Muscle of arm (tissue), 14 donors: ENCODE results near the gene GDF7. TPM values are rescaled to one million over a fixed set of nuclear protein-coding genes. Genes with fewer than 3 reads are reported as not detected.
A peak's percentile ranks its signal among the peaks of the same experiment; 100 is the strongest.

Experiments used
- DNase-seq: peaks from one replicate; pipeline ENCODE4 v3.0.0-alpha.2; 2013
- long read RNA-seq, 11 donors: transcript quantifications; one replicate each; lab custom pipeline, GENCODE V29; 2026
- polyA plus RNA-seq, 12 donors: library from polyadenylated mRNA; unstranded; fragments of 120-200 nt; gene quantifications; one replicate each; pipeline ENCODE4 v1.2.1, GENCODE V29; 2013; ENCODE audit not compliant: insufficient read length in 12 of 12

GDF7 gene
- polyA plus RNA-seq: under 1 TPM in 10 of 12 donors, not detected in 2; 0.27 to 0.92 (median 0.60) TPM
- long read RNA-seq, donor 1: 0 reads
- long read RNA-seq, donor 2: 0 reads
- long read RNA-seq, donor 3: 0 reads
- long read RNA-seq, donor 4: 0 reads
- long read RNA-seq, donor 5: 0 reads
- long read RNA-seq, donor 6: 0 reads
- long read RNA-seq, donor 7: 0 reads
- long read RNA-seq, donor 8: 0 reads
- long read RNA-seq, donor 9: 0 reads
- long read RNA-seq, donor 10: 0 reads
- long read RNA-seq, donor 11, full-length matches to known transcripts: 1 of 1 reads
- long read RNA-seq, donor 11, partial matches to known transcripts: 0 of 1 reads
- long read RNA-seq, donor 11, other reads (novel, unspliced or antisense): 0 of 1 reads

- no peak for DNase-seq
These were observed at the start of gene GDF7 for GRCh38 chr2:20666304-20667150. GDF7 (plus strand) TSS chr2:20667144; CDS start chr2:20667240, 96 bp downstream.

GRCh38 chr2:20617892-20618467 lies 49.0 kb upstream of the GDF7 start:
- peak; percentile 95 for DNase-seq

GRCh38 chr2:20618468-20618885 lies 48.5 kb upstream of the GDF7 start:
- no peak for DNase-seq

- no peak for DNase-seq
These were observed 47.9 kb upstream of the GDF7 start for GRCh38 chr2:20618886-20619521.

GRCh38 chr2:20619624-20620024 lies 47.3 kb upstream of the GDF7 start:
- no peak for DNase-seq

- no peak for DNase-seq
These were observed 46.7 kb upstream of the GDF7 start for GRCh38 chr2:20620271-20620681.

- no peak for DNase-seq
These were observed 46.1 kb upstream of the GDF7 start for GRCh38 chr2:20620696-20621365.

- no peak for DNase-seq
These were observed 45.3 kb upstream of the GDF7 start for GRCh38 chr2:20621366-20622295.

GRCh38 chr2:20622296-20622686 lies 44.7 kb upstream of the GDF7 start:
- DNase-seq: no peak

GRCh38 chr2:20622731-20623130 lies 44.2 kb upstream of the GDF7 start:
- no peak for DNase-seq

- DNase-seq: no peak
These were observed 43.7 kb upstream of the GDF7 start for GRCh38 chr2:20623241-20623640.

- DNase-seq: no peak
These were observed 43.2 kb upstream of the GDF7 start for GRCh38 chr2:20623741-20624155.

GRCh38 chr2:20624156-20624883 lies 42.6 kb upstream of the GDF7 start:
- no peak for DNase-seq

- no peak for DNase-seq
These were observed 42.0 kb upstream of the GDF7 start for GRCh38 chr2:20624884-20625485.

- no peak for DNase-seq
These were observed 41.2 kb upstream of the GDF7 start for GRCh38 chr2:20625491-20626391.

GRCh38 chr2:20626392-20626697 lies 40.6 kb upstream of the GDF7 start:
- no peak for DNase-seq

GRCh38 chr2:20626698-20627513 lies 40.0 kb upstream of the GDF7 start:
- no peak for DNase-seq
